Measurements from ENCODE around the gene RPS8.
"Not testable (repeated sequence)": the region's sequence is repeated elsewhere in the genome, so short reads cannot be mapped to it uniquely, and the experiment has no call there.

The RPS8 gene

DNA sequence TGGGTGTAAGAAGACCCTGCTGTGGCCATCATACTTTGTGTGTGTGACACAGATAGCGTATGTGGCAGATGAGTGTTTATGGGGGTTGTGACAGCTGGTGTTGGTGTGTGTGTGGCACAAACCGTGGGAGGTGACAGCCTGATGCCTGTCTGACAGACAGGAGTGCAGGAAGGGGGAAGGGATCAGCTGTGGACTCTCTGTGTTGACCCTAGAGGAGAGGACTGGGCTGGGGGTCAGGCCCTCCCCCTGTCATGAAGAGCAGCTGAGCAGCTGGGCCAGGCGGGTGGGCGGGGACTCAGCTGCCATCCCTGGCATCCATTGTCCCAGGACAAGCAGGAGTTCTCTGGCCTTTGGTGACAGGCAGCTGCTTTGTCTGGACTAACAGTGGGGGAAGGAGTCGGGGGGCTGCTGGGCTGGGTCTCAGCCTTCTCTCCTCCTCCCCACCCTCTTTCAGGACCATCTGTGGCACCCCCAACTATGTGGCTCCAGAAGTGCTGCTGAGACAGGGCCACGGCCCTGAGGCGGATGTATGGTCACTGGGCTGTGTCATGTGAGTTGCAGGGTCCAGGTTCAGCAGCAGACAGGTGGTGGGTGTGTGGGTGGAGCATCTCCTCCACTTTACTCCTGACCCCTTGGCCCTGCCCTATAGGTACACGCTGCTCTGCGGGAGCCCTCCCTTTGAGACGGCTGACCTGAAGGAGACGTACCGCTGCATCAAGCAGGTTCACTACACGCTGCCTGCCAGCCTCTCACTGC is 27.1 kb downstream of the RPS8 start:
- DNase-seq (ENCODE audit: low read depth in 2 of 3, low spot score in 1 of 3) = no peak

DNA sequence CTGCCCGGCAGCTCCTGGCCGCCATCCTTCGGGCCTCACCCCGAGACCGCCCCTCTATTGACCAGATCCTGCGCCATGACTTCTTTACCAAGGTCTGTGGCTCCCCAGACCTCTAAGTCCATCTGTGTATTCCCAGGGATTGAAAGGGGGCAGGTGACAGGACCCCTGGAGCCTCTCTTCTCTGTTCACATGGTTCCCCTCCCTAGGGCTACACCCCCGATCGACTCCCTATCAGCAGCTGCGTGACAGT is 27.6 kb downstream of the RPS8 start:
- DNase-seq (ENCODE audit: low read depth in 2 of 3, low spot score in 1 of 3) = no peak

DNA sequence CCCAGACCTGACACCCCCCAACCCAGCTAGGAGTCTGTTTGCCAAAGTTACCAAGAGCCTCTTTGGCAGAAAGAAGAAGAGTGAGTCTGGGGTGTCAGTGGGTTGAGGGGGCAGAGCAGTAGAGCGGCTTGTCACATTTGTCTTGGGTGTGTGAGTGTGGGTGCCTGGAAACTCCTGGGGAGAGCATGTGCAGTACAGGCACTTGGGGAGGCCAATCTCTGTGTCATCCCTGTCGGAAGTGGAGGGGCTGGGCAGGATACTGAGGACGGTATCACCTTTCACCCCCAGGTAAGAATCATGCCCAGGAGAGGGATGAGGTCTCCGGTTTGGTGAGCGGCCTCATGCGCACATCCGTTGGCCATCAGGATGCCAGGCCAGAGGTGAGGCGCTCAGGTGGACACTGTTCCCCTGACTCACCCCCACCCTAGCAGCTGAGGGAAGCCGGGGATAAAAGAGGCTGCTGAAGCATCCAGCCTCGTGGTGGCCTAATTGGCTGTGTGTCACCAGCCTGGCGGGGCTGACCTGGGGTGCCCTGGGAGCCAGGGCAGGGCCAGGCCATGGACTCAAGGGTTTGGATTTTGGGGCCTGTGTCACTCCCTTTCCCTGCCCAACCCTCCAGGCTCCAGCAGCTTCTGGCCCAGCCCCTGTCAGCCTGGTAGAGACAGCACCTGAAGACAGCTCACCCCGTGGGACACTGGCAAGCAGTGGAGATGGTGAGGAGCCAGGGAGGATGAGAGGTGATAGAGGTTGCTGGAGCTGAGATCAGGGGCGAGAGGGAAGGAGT is 28.2 kb downstream of the RPS8 start:
- DNase-seq (ENCODE audit: low read depth in 2 of 3, low spot score in 1 of 3) = no peak

DNA sequence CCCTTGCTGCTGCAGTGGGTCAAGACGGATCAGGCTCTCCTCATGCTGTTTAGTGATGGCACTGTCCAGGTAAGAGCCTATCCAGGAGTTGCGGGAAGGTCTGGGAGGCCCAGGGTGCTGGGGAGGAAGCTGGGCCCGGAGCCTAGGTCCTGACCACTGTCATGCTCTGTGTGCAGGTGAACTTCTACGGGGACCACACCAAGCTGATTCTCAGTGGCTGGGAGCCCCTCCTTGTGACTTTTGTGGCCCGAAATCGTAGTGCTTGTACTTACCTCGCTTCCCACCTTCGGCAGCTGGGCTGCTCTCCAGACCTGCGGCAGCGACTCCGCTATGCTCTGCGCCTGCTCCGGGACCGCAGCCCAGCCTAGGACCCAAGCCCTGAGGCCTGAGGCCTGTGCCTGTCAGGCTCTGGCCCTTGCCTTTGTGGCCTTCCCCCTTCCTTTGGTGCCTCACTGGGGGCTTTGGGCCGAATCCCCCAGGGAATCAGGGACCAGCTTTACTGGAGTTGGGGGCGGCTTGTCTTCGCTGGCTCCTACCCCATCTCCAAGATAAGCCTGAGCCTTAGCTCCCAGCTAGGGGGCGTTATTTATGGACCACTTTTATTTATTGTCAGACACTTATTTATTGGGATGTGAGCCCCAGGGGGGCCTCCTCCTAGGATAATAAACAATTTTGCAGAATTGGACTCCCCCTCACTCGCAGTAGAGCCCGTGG is 30.1 kb downstream of the RPS8 start:
- DNase-seq (ENCODE audit: low read depth in 2 of 3, low spot score in 1 of 3) = no peak

DNA sequence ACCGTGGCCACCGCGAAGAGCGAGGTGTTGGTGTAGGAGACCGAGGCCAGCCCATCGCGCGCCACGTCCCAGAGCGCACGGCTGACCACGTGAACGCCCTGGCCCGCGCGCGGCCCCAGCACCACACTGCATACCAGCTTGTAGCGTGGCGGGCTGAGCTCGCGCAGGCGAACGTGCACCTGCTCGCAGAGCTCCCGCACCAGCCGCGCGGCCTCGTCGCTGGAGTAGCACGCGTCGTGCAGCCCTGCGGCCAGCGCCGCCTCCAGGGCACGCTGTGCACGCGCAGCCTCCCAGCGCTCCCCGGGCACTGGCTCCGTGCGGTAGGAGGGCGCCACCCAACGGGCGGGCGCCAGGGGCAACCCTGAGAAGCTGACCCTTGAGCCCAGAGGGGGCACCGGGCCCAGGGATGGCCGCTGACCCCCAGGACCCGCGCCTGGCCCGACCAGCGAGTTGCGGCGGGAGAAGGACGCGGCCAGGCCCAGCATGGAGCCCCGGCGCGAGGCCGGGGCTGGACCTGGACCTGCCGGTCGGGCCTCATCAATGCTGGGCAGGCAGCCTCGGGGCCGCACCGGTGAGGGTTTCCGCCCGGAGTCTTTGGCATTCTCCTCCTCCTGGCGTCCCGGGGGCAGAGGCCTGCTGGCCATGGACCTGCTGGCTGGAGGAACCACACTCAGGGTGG is 30.8 kb downstream of the RPS8 start:
- DNase-seq (ENCODE audit: low read depth in 2 of 3, low spot score in 1 of 3) = no peak

DNA sequence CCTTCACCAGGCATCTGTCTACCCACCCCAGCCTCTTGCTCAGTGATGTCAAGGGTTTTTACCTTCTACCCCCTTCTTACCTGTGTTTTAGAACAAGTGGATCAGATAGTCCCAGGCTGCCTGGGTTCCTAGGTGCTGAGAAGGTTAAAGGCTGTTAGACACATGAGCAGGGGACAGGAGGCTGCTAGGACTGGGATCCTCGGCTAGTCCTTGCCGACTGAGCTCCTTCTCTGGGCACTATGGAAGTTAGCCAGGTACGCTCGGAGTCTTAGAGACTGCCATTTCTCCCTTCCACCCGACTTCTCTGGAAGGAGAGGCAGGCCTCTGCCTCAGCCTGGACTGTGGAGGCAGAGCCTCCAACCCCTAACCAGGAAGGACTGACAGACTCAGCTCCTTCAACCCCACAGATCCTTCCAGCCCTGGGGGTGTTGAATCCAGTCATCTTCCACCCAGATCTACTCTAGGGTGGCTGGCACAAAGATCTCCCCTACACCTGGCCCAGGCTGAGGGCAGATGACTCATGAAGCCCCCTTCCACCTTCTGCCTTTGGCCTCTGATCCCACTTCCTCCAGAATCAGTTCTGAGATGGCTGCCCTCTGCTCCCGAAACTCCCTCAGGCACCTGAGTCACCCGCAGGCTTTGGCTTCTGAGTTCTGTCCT is 31.5 kb downstream of the RPS8 start, which contains the start of gene DYNLT4:
DYNLT4 (minus strand) TSS at position 648 of the 660 bp plus-strand sequence. CDS start 683 bp downstream, outside the sequence.
- DNase-seq (ENCODE audit: low read depth in 2 of 3, low spot score in 1 of 3) = no peak

DNA sequence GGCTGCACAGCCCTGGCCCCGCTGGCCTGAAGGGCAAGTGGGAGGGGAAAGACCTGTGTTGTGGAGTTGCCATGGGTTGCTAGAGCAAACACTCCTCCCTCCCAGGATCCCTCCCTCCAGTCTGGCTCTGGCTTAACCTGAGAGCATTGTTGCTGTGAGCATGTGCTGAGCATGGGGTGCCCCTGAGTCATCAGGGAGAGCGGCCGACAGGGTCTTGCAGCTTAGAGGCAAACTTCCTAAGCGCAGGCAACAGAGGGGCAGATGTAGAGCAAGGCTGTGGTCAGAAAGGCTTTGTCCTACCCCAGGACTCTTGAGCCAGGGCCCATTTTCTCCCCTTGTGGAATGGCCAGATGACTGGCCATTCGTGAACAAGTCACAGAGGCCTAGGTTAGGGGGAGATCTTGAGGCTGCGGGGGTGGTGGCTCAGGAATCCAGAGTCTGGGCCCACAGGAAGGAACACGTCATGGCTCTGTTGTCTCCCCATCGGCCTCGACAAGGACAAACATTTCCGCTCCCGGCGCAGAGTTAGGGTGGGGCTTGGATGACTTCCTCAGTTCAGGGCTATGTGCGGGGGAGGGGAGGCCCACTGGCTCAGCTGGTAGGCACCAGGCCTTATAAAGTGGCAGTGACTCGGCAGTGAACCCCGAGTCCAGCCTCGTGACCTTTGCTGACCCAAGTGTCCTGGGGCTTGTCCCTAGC is 32.2 kb downstream of the RPS8 start:
- peak; percentile 84 to 88 (median 87) for DNase-seq (ENCODE audit: low read depth in 2 of 3, low spot score in 1 of 3)

DNA sequence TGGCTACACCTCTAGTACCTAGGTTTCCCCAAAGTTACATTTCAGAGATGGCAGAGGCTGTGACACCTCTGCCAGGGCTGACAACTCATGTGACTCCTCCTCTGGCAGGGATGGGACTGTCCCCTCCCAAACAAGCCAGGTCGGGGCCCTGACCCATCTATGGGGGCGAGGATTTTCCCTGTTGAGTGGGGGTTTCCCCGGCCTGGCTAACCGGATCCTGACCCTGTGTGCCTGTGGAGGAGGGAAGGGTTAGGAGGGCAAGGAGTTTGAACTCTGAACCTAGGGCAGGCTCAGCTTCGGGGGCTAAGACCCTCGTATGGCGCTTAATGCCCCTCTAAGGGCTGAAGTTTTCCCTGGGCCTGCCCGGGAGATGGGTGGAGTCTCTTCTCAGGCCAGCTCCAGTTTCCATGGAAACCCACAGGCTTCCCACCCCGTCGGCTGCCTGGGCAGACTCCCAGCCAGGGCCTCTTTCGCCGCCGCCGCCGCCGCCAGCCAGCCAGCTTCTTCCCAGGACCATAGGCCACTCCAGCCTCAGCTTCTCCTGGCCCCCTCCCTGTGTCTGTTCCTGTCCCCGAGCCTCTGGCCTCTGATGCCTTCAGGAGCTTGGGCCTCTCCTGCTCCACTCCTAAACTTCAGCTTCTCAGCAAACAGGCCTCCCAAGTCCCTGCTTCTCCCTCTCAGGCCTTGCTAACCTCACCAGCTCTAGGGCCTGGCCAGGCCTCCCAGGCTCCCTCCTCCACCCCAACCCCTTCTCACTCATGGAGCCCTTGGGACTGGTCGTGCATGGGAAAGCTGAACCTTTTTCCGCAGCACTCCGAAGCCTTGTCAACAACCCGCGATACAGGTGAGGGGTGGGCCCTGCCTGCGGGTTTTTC is 33.0 kb downstream of the RPS8 start, which contains the start of gene BTBD19:
BTBD19 (plus strand) TSS at position 461 of the 875 bp plus-strand sequence; CDS start at position 759, 298 bp downstream.
- DNase-seq (ENCODE audit: low read depth in 2 of 3, low spot score in 1 of 3) = peak; percentile 78 to 82 (median 82)

DNA sequence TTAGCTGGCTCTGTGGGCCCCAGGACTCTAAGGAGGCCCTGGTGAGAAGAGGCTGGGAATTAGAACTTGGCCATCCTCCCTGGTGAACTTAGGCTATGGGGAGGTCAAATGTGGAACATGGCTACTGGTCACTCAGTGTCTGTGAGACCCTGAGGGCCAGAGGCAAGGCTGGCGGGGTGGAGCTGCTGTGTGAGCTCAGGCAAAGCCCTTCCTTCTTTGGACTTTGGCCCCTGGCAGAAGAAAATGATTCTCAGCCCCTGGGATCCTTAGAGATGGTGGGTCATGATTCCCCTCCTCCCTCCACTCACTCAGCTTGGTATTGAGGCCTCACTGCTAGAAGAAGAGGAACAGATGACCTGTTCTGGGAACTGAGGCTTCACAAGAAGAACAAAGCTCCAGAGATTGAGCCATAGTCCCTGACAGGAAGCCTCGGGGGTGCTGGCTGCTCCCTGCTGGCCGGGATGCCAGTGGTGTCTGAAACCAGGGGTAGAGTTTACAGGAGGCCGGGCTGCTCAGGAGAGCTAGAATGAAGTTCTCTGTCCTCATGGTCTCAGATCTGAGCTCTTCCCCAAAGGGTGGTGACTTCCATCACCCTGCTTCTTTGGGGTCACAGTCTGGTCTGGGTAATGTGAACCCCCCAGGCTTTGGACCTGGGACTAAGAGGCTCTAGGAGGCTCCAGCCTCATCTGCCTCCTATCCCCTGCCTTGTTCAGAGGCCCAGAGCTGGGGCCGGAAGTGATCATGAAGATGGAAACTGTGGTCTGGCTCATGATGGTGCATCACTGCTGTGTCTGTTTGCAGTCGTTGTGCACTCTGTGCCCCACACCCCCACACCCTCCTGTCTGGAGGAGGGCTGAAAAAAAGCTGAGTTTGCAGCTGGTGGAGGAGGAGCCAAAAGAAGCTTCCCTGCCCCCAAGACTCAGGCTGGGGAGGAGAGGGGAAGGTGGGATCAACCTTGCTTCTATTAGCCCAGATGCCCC is 33.9 kb downstream of the RPS8 start:
- DNase-seq (ENCODE audit: low read depth in 2 of 3, low spot score in 1 of 3) = peak; percentile 85 to 86 (median 85)

DNA sequence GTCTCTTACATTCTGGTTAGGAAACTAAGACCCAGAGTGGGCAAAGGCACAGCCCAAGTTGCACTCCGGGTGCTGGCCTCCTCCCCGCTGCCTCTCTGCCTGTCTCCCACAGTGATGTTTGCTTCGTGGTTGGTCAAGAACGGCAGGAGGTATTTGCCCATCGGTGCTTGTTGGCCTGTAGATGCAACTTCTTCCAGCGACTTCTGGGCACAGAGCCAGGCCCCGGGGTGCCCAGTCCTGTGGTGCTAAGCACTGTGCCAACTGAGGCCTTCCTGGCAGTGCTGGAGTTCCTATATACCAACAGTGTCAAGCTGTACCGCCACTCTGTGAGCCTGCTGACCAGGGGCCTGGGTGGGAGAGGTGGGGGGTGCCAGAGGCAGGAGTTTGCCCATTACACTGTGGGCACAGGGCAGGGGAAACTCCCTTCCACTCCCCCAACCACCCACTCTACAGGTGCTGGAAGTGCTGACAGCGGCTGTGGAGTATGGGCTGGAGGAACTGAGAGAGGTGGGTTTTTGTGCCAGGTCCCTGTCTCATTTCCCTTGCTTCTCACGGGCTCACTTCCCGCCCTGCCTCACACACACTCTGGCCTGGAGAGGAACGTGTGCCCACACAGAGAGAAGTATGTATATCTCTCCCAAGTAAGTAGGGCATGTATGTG is 34.9 kb downstream of the RPS8 start:
- no peak for DNase-seq (ENCODE audit: low read depth in 2 of 3, low spot score in 1 of 3)

DNA sequence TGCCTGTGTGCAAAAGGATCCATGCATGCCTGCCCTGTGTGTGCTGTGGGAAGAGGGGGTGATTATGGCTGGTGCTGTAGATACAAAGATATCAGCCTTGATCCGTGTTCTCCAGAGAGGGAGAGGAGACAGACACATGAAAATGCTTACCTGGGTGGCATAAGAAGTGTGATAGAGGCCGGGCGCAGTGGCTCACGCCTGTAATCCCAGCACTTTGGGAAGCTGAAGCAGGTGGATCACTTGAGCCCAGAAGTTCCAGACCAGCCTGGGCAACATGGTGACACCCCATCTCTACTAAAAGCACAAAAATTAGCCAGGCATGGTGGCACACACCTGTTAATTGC is 35.4 kb downstream of the RPS8 start:
- not testable (repeated sequence) for DNase-seq (ENCODE audit: low read depth in 2 of 3, low spot score in 1 of 3)

DNA sequence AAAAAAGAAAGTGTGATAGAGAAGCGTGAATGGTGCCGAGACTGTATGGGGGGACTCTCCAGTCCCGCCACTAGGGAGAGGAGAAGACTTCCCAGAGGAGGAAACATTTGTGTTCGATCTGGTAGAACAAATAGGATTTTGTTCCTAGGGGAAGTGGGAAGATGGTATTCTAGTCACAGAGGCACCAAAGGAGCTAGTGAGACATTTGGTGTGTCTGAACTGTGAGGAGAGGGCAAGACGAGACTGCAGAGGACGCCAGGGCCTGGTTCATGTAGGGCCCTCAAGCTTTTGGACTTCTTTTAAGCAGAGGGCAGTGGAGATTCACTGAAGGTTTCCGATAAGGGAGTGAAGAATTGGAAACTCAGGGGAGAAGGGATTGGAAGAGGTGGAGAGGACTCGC is 35.9 kb downstream of the RPS8 start:
- DNase-seq (ENCODE audit: low read depth in 2 of 3, low spot score in 1 of 3) = no peak

DNA sequence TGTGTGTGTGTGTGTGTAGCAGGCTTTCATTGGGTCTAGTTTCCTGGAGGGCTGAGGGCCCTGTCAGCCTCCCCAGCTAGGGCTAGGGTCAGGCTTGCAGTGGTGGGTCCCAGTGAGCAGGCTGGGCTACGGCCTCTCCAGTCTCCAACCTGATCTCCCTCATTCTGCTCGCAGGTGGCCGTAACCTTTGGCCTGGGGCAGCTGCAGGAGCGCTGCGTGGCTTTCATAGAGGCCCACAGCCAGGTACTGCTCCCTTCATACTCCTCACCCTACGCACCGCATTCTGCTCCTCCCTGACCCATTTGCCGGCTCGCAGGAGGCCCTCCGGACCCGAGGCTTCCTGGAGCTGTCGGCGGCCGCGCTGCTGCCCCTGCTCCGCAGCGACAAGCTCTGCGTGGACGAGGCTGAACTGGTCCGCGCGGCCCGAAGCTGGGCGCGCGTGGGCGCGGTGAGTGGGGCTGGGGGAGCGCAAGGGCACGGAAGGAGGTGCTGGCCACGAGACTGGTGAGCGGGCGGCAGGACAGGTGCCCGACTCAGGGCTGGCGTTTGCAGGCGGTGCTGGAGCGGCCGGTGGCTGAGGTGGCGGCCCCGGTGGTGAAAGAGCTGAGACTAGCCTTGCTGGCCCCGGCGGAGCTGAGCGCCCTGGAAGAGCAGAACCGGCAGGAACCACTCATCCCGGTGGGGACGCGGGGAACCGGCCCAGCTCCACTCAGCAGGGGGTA is 37.6 kb downstream of the RPS8 start:
- no peak for DNase-seq (ENCODE audit: low read depth in 2 of 3, low spot score in 1 of 3)

DNA sequence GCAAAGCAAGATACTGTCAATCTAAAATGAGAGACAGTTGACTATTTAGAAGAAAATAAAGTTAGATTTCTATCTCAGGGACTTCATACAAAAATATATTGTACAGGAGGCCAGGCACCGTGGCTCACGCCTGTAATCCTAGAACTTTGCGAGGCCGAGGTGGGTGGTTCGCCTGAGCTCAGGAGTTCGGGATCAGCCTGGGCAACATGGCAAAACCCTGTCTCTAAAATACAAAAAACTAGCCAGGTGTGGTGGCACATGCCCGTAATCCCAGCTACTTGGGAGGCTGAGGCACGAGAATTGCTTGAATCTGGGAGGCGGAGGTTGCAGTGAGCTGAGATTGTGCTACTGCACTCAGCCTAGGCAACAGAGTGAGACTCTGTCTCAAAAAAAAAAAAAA is 40.6 kb downstream of the RPS8 start:
- DNase-seq (ENCODE audit: low read depth in 2 of 3, low spot score in 1 of 3) = not testable (repeated sequence)

DNA sequence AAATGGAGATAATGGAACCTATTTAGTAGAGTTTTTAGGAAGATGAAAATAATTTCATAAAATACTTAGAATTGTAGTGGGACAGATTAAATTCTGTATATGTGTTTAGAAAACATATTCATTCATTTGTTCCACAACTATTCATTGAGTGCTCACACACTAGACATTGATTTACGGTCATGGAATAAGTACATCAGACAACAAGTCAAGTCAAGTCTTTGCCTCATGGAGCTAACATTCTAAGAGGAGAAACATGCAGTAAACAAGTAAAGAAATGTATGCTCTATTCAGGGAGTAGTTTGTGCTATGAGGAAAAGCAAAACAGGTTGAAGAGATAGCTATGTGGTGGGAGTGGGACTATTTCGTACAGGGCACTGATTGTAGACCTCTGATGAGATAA is 42.0 kb downstream of the RPS8 start:
- DNase-seq (ENCODE audit: low read depth in 2 of 3, low spot score in 1 of 3) = no peak

DNA sequence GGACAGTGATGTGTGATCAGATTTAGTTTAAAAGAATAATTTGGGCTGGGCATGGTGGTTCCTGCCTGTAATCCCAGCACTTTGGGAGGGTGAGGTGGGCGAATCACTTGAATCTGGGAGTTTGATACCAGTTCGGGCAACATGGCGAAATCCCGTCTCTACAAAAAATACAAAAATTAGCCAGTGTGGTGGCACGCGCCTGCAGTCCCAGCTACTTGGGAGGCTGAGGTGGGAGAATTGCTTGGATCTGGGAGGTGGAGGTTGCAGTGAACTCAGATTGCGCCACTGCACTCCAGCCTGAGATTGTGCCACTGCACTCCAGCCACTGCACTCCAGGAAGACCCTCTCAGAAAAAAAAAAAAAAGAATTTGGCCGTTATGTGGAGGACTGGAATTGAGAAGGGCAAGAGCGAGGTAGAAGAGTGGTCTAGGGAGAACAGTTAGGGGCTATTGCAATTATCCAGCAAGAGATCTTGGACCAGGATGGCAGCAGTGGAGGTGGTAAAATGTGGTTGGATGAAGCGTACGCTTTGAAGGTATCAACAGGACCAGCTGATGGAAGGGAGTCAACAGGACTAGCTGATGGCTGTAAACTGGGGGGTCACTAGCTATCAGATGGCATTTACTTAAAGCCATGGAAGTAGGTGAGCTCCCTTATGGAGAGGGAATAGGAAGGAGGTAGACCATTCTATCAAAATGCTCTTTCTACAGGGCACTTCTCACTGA is 42.6 kb downstream of the RPS8 start:
- no peak for DNase-seq (ENCODE audit: low read depth in 2 of 3, low spot score in 1 of 3)

Data from stimulated activated CD4-positive, alpha-beta T cell treated with anti-CD3 and anti-CD28 coated beads, Interleukin-12 subunit alpha, Interleukin-12 subunit beta, amount 100 ng/mL, for 48 hours (primary cell).